ENCODE results near the gene SLC25A19.

SLC25A19 gene

GRCh38 chr17:75239778-75240393 lies 49.3 kb downstream of the SLC25A19 start:
- Histone ChIP-seq H3K79me2 (ENCODE audit: insufficient read depth, low read length) (no peaks in the 10 kb centered on the region), H3K9me3 (ENCODE audit: low read length) (no peaks in the 10 kb centered on the region), H3K4me2 (ENCODE audit: low read length) (no peak overlapping the region), H3K9me2 (ENCODE audit: low read depth, low read length) (no peaks in the 10 kb centered on the region), H4K20me1 (ENCODE audit: insufficient read depth, low read length) (no peaks in the 10 kb centered on the region), H3F3A (ENCODE audit: insufficient read depth, low read length) (peaks cover 10% of the 10 kb centered on the region), H3K4me3 (ENCODE audit: low read depth, low read length, poor library complexity, severe bottlenecking) (no peak overlapping the region), H2AFZ (ENCODE audit: low read length) (no peak overlapping the region), H3K4me1 (ENCODE audit: insufficient read depth, low read length, severe bottlenecking) (peaks cover 36% of the 10 kb centered on the region), H3K27me3 (ENCODE audit: insufficient read depth, low read length) (no peaks in the 10 kb centered on the region), H3K27ac (ENCODE audit: low read depth, low read length, poor library complexity, severe bottlenecking) (no peak overlapping the region), H3K36me3 (ENCODE audit: insufficient read depth, low read length) (peaks cover 84% of the 10 kb centered on the region), H3K9ac (ENCODE audit: low read length) (no peak overlapping the region)
- no peak for TF ChIP-seq EZH2 (IDR thresholded peaks at IDR 0.05; ENCODE audit: borderline replicate concordance, low read length)
- no peak for TF ChIP-seq CTCF (IDR thresholded peaks at IDR 0.05; ENCODE audit: low read length)

- Histone ChIP-seq H3K4me1 (ENCODE audit: insufficient read depth, low read length, severe bottlenecking) (peaks cover 30% of the 10 kb centered on the region), H3K9me2 (ENCODE audit: low read depth, low read length) (no peaks in the 10 kb centered on the region), H3K27me3 (ENCODE audit: insufficient read depth, low read length) (no peaks in the 10 kb centered on the region), H3K4me2 (ENCODE audit: low read length) (no peak overlapping the region), H3K9ac (ENCODE audit: low read length) (no peak overlapping the region), H3K4me3 (ENCODE audit: low read depth, low read length, poor library complexity, severe bottlenecking) (no peak overlapping the region), H3F3A (ENCODE audit: insufficient read depth, low read length) (peaks cover 5% of the 10 kb centered on the region; the same call in 1 of the 2 replicates), H2AFZ (ENCODE audit: low read length) (no peak overlapping the region), H4K20me1 (ENCODE audit: insufficient read depth, low read length) (no peaks in the 10 kb centered on the region), H3K9me3 (ENCODE audit: low read length) (no peaks in the 10 kb centered on the region), H3K27ac (ENCODE audit: low read depth, low read length, poor library complexity, severe bottlenecking) (no peak overlapping the region), H3K36me3 (ENCODE audit: insufficient read depth, low read length) (peaks cover 91% of the 10 kb centered on the region), H3K79me2 (ENCODE audit: insufficient read depth, low read length) (no peaks in the 10 kb centered on the region)
- no peak for TF ChIP-seq EZH2 (IDR thresholded peaks at IDR 0.05; ENCODE audit: borderline replicate concordance, low read length)
- no peak for TF ChIP-seq CTCF (IDR thresholded peaks at IDR 0.05; ENCODE audit: low read length)
These were observed 50.0 kb downstream of the SLC25A19 start for GRCh38 chr17:75239214-75239613.

- H2AFZ ChIP-seq (ENCODE audit: low read length), result no peak overlapping the region
- H3K4me2 ChIP-seq (ENCODE audit: low read length), result no peak overlapping the region
- peaks cover 89% of the 10 kb centered on the region for H3K36me3 ChIP-seq (ENCODE audit: insufficient read depth, low read length)
- peaks cover 25% of the 10 kb centered on the region for H3K4me1 ChIP-seq (ENCODE audit: insufficient read depth, low read length, severe bottlenecking)
- H3K27ac ChIP-seq (ENCODE audit: low read depth, low read length, poor library complexity, severe bottlenecking), result no peak overlapping the region
- no peaks in the 10 kb centered on the region for H4K20me1 ChIP-seq (ENCODE audit: insufficient read depth, low read length)
- peak; percentile 93 for TF ChIP-seq CTCF (IDR thresholded peaks at IDR 0.05; ENCODE audit: low read length)
- TF ChIP-seq EZH2 (IDR thresholded peaks at IDR 0.05; ENCODE audit: borderline replicate concordance, low read length), result no peak
- no peaks in the 10 kb centered on the region for H3K9me3 ChIP-seq (ENCODE audit: low read length)
- 0 out of 2 replicates have a peak, but pooled peaks cover 3% of the 10 kb centered on the region for H3F3A ChIP-seq (ENCODE audit: insufficient read depth, low read length)
- no peaks in the 10 kb centered on the region for H3K9me2 ChIP-seq (ENCODE audit: low read depth, low read length)
- H3K27me3 ChIP-seq (ENCODE audit: insufficient read depth, low read length), result no peaks in the 10 kb centered on the region
- no peak overlapping the region for H3K4me3 ChIP-seq (ENCODE audit: low read depth, low read length, poor library complexity, severe bottlenecking)
- no peaks in the 10 kb centered on the region for H3K79me2 ChIP-seq (ENCODE audit: insufficient read depth, low read length)
- H3K9ac ChIP-seq (ENCODE audit: low read length), result no peak overlapping the region
These were observed 50.5 kb downstream of the SLC25A19 start for GRCh38 chr17:75238684-75239191.

Measured in OCI-LY1 (cell line).